GM23338 (cell line): ENCODE data around the gene EID2. TPM values are rescaled to one million over a fixed set of nuclear protein-coding genes. Genes with fewer than 3 reads are reported as not detected.

ENCODE experiments used
- ATAC-seq: fragments of 200-7000 bp; cut with Tn5 transposase; 3 replicates; pipeline ENCODE4 v1.9.1; 2020
- DNase-seq: peaks from one replicate; pipeline ENCODE4 v3.0.0-alpha.2; 2015; ENCODE audit warnings: low spot score
- H2AFZ ChIP-seq: fragments of 200-600 bp; sonication (generic); 2 replicates; pipeline ENCODE4 v1.8.0; 2016; ENCODE audit warnings: antibody characterized with exemption, mild to moderate bottlenecking, moderate library complexity
- H3F3A ChIP-seq: fragments of 200-600 bp; sonication (generic); replicated peaks from 2 replicates; pipeline ENCODE4 v1.8.0; 2017; ENCODE audit warnings: antibody characterized with exemption, mixed run types, low read depth
- H3K27ac ChIP-seq: fragments of 200-600 bp; sonication (generic); 2 replicates; pipeline ENCODE4 v1.6.1; 2016; ENCODE audit warnings: low read depth
- H3K27me3 ChIP-seq: fragments of 200-600 bp; sonication (generic); 2 replicates; pipeline ENCODE4 v1.8.0; 2016; ENCODE audit warnings: mild to moderate bottlenecking, mixed run types, moderate library complexity; ENCODE audit not compliant: insufficient read depth
- H3K36me3 ChIP-seq: fragments of 200-600 bp; sonication (generic); 2 replicates; pipeline ENCODE4 v1.8.0; 2016; ENCODE audit warnings: mild to moderate bottlenecking; ENCODE audit not compliant: insufficient read depth
- H3K4me1 ChIP-seq: fragments of 200-600 bp; sonication (generic); 2 replicates; pipeline ENCODE4 v1.8.0; 2016; ENCODE audit warnings: mild to moderate bottlenecking, moderate library complexity; ENCODE audit not compliant: insufficient read depth
- H3K4me2 ChIP-seq: fragments of 200-600 bp; sonication (generic); 2 replicates; pipeline ENCODE4 v1.7.1; 2017; ENCODE audit warnings: mixed run types
- H3K4me3 ChIP-seq: fragments of 200-600 bp; sonication (generic); 2 replicates; pipeline ENCODE4 v1.6.1; 2016; ENCODE audit warnings: mixed run types
- H3K79me2 ChIP-seq: fragments of 200-600 bp; sonication (generic); replicated peaks from 2 replicates; pipeline ENCODE4 v1.8.0; 2017; ENCODE audit warnings: mild to moderate bottlenecking; ENCODE audit not compliant: insufficient read depth
- H3K9me2 ChIP-seq: fragments of 200-600 bp; sonication (generic); 2 replicates; pipeline ENCODE4 v1.8.0; 2017; ENCODE audit not compliant: insufficient read depth
- H4K20me1 ChIP-seq: fragments of 200-600 bp; sonication (generic); replicated peaks from 2 replicates; pipeline ENCODE4 v1.8.0; 2017; ENCODE audit warnings: mild to moderate bottlenecking; ENCODE audit not compliant: insufficient read depth
- H3K27ac Mint-ChIP-seq: 2 replicates; pipeline ENCODE4 v1.8.0; 2020; ENCODE audit warnings: inconsistent platforms, mild to moderate bottlenecking, moderate library complexity, mixed read lengths
- H3K27me3 Mint-ChIP-seq: 3 replicates; pipeline ENCODE4 v1.8.0; 2022; ENCODE audit warnings: low read depth, mild to moderate bottlenecking, moderate library complexity, mixed read lengths, inconsistent platforms; ENCODE audit not compliant: insufficient read depth, poor library complexity
- H3K36me3 Mint-ChIP-seq: 3 replicates; pipeline ENCODE4 v1.8.0; 2021; ENCODE audit warnings: low read depth, mild to moderate bottlenecking, inconsistent platforms, moderate library complexity, mixed read lengths
- H3K4me1 Mint-ChIP-seq: 3 replicates; pipeline ENCODE4 v1.8.0; 2020; ENCODE audit warnings: mild to moderate bottlenecking, inconsistent platforms, mixed read lengths
- H3K4me3 Mint-ChIP-seq: 3 replicates; pipeline ENCODE4 v1.8.0; 2021; ENCODE audit warnings: moderate library complexity, mild to moderate bottlenecking, inconsistent platforms, mixed read lengths
- H3K9me3 Mint-ChIP-seq: 3 replicates; pipeline ENCODE4 v1.8.0; 2020; ENCODE audit warnings: moderate library complexity, mild to moderate bottlenecking, inconsistent platforms, mixed read lengths
- CREB1 ChIP-seq: fragments of 250-450 bp; sonication (Bioruptor Pico); IDR thresholded peaks from 2 replicates; pipeline ENCODE4 v1.5.0; 2020; ENCODE audit warnings: low read depth, mild to moderate bottlenecking, moderate library complexity
- CTCF ChIP-seq, 2 experiments: fragments of 200-600 bp in 1 of 2; sonication (generic) in 1 of 2; conservative IDR thresholded peaks; 2 replicates each; pipeline versions ENCODE4 v1.5.1 to v1.6.1; 2016 to 2017; ENCODE audit warnings: antibody characterized with exemption in 2 of 2, low read depth in 2 of 2, mild to moderate bottlenecking in 2 of 2, moderate library complexity in 1 of 2
- ETS1 ChIP-seq: IDR thresholded peaks from 2 replicates; pipeline ENCODE4 v1.6.1; 2016; ENCODE audit warnings: antibody characterized with exemption
- EZH2 ChIP-seq: fragments of 200-600 bp; sonication (generic); IDR thresholded peaks from one replicate; pipeline ENCODE4 v1.8.0; 2017; ENCODE audit warnings: antibody characterized with exemption, mild to moderate bottlenecking, low read depth; ENCODE audit not compliant: unreplicated experiment
- EZH2phosphoT487 ChIP-seq: fragments of 200-600 bp; sonication (generic); IDR thresholded peaks from one replicate; pipeline ENCODE4 v1.8.1; 2018; ENCODE audit warnings: antibody characterized with exemption; ENCODE audit not compliant: unreplicated experiment
- JUNB ChIP-seq: IDR thresholded peaks from one replicate; pipeline ENCODE4 v1.6.1; 2016; ENCODE audit warnings: antibody characterized with exemption; ENCODE audit not compliant: unreplicated experiment
- NANOG ChIP-seq: IDR thresholded peaks from 2 replicates; pipeline ENCODE4 v1.6.1; 2016; ENCODE audit warnings: antibody characterized with exemption, borderline replicate concordance
- POLR2AphosphoS5 ChIP-seq: IDR thresholded peaks from 2 replicates; pipeline ENCODE4 v1.6.1; 2016; ENCODE audit warnings: antibody characterized with exemption, low read depth
- REST ChIP-seq: IDR thresholded peaks from one replicate; pipeline ENCODE4 v1.6.1; 2018; ENCODE audit warnings: antibody characterized with exemption; ENCODE audit not compliant: unreplicated experiment
- STAT1 ChIP-seq: IDR thresholded peaks from one replicate; pipeline ENCODE4 v1.6.1; 2016; ENCODE audit warnings: antibody characterized with exemption; ENCODE audit not compliant: unreplicated experiment
- ZNF331 ChIP-seq: fragments of 250-450 bp; sonication (Bioruptor Pico); IDR thresholded peaks from 2 replicates; pipeline ENCODE4 v1.5.0; 2020; ENCODE audit warnings: low read depth, mild to moderate bottlenecking, moderate library complexity
- polyA plus RNA-seq: library from polyadenylated mRNA; unstranded; fragments of >200 nt; fragmentation: Nextera tagmentation; extraction: Ambion mirVana; gene quantifications from 2 replicates; pipeline ENCODE4 v1.2.1, GENCODE V29; 2016
- total RNA-seq: library from RNA; depleted of rRNA; stranded (reverse); fragments of >200 nt; shearing (Covaris generic); gene quantifications from 2 replicates; pipeline ENCODE4 v1.2.3, GENCODE V29; 2014

The EID2 gene
- total and polyA plus RNA-seq, 2 experiments from 2014 or later: 24.4 to 25.2 TPM

- Mint-ChIP-seq H3K27ac (no peak overlapping the region), H3K27me3 (peaks cover 69% of the 10 kb centered on the region), H3K36me3 (peaks cover 14% of the 10 kb centered on the region), H3K4me1 (peaks cover 6% of the 10 kb centered on the region), H3K9me3 (peaks cover 21% of the 10 kb centered on the region), H3K4me3 (peak overlapping the region; percentile 64)
- Histone ChIP-seq H2AFZ (peak overlapping the region; percentile 97), H3F3A (peaks cover 20% of the 10 kb centered on the region; the same call in 1 of the 2 replicates), H3K36me3 (no peaks in the 10 kb centered on the region), H3K4me2 (peak overlapping the region; percentile 96), H4K20me1 (no peaks in the 10 kb centered on the region), H3K4me1 (peaks cover 4% of the 10 kb centered on the region), H3K4me3 (peak overlapping the region; percentile 79), H3K9me2 (0 out of 2 replicates have a peak, but pooled peaks cover 4% of the 10 kb centered on the region), H3K27me3 (peaks cover 72% of the 10 kb centered on the region), H3K27ac (no peak overlapping the region), H3K79me2 (no peaks in the 10 kb centered on the region)
- ATAC-seq: peak; percentile 4; the same call in 1 of the 3 replicates
- TF ChIP-seq STAT1: no peak
- TF ChIP-seq EZH2: peak; percentile 32
- no peak for DNase-seq
Observed at GRCh38 chr19:39507715-39508364, 32.1 kb downstream of the EID2 start.

GRCh38 chr19:39506944-39507714 lies 32.8 kb downstream of the EID2 start:
- peaks cover 77% of the 10 kb centered on the region for H3K27me3 ChIP-seq
- Mint-ChIP-seq H3K4me3 (peak overlapping the region; percentile 64), H3K4me1 (peaks cover 6% of the 10 kb centered on the region), H3K9me3 (peaks cover 24% of the 10 kb centered on the region), H3K36me3 (peaks cover 14% of the 10 kb centered on the region), H3K27ac (no peak overlapping the region), H3K27me3 (peaks cover 70% of the 10 kb centered on the region)
- peak; percentile 38; the same call in 1 of the 2 replicates for TF ChIP-seq POLR2AphosphoS5
- TF ChIP-seq EZH2: peak; percentile 42
- no peak for TF ChIP-seq EZH2phosphoT487
- H3F3A ChIP-seq: peaks cover 20% of the 10 kb centered on the region; the same call in 1 of the 2 replicates
- H3K4me2 ChIP-seq: peak overlapping the region; percentile 96
- peak overlapping the region; percentile 79 for H3K4me3 ChIP-seq
- peak overlapping the region; percentile 97 for H2AFZ ChIP-seq
- DNase-seq (peak; percentile 90), ATAC-seq (peak; percentile 81)
- peaks cover 4% of the 10 kb centered on the region for H3K4me1 ChIP-seq
- H4K20me1 ChIP-seq: no peaks in the 10 kb centered on the region
- H3K36me3 ChIP-seq: no peaks in the 10 kb centered on the region
- H3K27ac ChIP-seq: no peak overlapping the region
- no peaks in the 10 kb centered on the region for H3K79me2 ChIP-seq
- H3K9me2 ChIP-seq: 0 out of 2 replicates have a peak, but pooled peaks cover 7% of the 10 kb centered on the region

GRCh38 chr19:39506598-39506943 lies 33.4 kb downstream of the EID2 start:
- H3K9me2 ChIP-seq: 0 out of 2 replicates have a peak, but pooled peaks cover 7% of the 10 kb centered on the region
- TF ChIP-seq EZH2 (no peak), JUNB (no peak), ZNF331 (CRISPR knock-in tag) (no peak), REST (no peak), ETS1 (no peak), NANOG (no peak), EZH2phosphoT487 (no peak), CTCF (conservative IDR thresholded peaks at IDR 0.05; ENCODE audit: low read depth in 2 of 2) (no peak), CREB1 (CRISPR knock-in tag) (no peak)

More at GRCh38 chr19:39506598-39506943, 33.4 kb downstream of the EID2 start:
- no peaks in the 10 kb centered on the region for H3K36me3 ChIP-seq
- H3K27ac ChIP-seq: no peak overlapping the region
- H3K4me2 ChIP-seq: peak overlapping the region; percentile 43; the same call in 1 of the 2 replicates
- peaks cover 83% of the 10 kb centered on the region for H3K27me3 ChIP-seq
- Mint-ChIP-seq H3K27me3 (peaks cover 75% of the 10 kb centered on the region), H3K4me1 (peaks cover 6% of the 10 kb centered on the region), H3K9me3 (peaks cover 26% of the 10 kb centered on the region), H3K27ac (no peak overlapping the region), H3K4me3 (peak overlapping the region; percentile 52; the same call in 2 of the 3 replicates), H3K36me3 (peaks cover 14% of the 10 kb centered on the region)
- no peaks in the 10 kb centered on the region for H3K79me2 ChIP-seq
- H4K20me1 ChIP-seq: no peaks in the 10 kb centered on the region
- peaks cover 4% of the 10 kb centered on the region for H3K4me1 ChIP-seq
- no peak for DNase-seq
- peak overlapping the region; percentile 79; the same call in 1 of the 2 replicates for H3K4me3 ChIP-seq
- H3F3A ChIP-seq: peaks cover 20% of the 10 kb centered on the region; the same call in 1 of the 2 replicates
- H2AFZ ChIP-seq: no peak overlapping the region
- ATAC-seq: no peak
